ENCODE results near the gene PGLYRP1.

PGLYRP1 gene

DNA sequence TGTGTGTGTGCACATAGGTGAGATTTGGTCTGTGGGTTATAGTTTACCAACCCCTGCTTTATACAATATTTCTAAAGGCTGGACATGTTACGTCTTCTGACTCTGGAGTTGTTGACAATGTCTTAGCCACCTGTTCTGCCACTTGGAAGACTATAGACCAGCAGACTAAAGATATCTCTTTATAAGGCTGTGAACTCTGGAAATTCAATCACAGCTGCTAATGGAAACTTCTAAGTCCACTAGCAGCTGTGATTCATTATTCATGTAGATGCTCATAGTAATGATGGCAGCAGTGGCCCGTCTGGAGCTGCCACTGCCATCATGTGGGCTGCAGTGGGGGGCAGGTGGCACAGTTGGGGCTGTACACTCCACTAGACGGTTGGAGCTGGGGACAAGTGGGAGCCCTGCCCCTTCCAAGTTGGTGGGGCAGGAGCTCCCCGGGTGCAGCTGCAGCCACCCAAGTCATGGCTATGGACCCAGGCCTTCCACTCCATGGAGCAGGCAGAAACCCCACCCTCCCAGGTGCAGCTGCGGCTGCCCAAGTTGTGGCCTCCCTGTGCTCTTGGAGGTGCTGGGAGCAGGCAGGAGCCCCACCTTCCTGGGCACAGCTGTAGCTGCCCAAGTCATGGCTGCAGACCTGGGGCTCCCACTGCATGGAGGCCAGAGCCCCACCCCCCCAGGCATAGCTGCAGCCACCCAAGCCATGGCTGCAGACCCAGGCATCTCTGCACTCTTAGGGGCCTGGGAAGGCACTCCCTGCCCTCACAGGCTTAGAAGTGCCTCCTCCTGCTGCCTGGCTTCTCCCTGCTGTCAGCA lies 9.1 kb upstream of the PGLYRP1 start:
- DNase-seq: no peak

DNA sequence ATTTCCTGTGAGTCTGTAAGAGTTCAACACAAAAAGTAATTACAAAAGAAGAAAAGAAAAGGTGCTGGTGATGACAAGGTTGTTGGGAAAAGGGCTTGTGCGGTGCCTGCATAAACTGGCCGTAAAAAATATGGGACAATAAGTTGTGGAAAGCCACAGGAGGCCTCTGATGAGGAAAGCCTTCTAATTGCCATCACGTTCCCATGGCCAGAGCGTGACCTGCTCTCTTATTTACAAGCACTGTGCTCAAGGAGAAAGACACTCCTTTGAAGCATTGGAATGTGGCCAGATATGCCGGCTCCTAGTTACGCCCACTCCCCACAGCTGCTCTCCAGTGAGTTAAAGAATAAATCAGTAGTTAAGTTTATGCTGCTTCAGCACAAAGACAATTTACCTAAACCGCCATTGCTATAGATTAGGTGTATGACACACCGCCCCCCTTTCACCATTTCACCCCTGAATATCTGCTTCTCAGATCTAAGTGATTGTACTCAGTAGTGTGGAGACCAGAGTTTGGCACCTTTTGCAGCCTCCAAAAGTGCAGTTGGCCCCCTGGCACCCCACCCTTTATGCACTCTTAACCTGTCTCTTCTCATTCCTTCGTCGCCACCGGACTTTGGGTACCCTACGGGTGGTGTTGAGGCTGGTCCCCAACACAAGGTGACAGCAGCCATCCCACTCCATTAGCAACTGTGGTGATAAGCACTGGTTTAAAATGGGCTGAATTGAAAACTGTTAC lies 8.1 kb upstream of the PGLYRP1 start:
- DNase-seq: no peak

DNA sequence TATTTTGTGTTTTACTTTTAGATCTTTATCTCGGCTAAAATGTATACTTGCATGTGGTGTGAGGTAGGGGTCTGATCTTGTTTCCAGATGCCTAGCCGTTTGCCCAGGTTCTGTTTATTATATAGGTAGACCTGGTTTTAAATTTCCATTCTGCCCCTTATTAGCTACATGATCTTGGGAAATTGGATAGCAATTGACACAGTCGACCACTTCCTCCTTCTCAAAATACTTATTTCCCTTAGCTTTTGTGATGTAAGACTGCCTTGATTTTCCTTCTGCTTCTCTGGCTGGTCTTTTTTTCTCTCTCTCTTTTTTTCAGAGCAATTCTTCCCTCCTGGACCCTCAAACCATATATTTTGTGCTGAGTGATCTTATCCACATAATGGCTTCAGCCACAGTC lies 3.0 kb upstream of the PGLYRP1 start:
- DNase-seq: no peak

DNA sequence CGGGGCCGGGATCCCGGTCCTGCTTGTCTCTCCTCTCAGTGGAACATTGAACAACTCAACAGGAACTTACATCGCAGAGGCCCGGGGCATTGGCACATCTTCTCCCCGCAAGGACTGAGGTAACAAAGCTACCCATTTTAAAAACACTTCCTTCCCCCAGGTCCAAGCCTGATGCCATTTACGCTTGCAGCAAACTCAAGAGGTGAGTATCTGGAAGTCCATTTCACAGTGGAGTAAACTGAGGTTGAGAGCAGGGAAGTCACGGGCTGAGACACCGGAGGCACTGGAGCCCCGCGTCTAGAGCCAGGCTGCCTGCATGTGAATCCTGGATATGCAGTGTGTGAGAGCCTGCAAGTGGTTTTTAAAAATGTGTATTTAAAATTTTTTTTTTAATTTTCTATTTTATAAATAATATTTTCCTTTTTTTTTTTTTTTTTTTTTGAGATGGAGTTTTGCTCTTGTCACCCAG lies 492 bp upstream of the PGLYRP1 start:
- DNase-seq: no peak

DNA sequence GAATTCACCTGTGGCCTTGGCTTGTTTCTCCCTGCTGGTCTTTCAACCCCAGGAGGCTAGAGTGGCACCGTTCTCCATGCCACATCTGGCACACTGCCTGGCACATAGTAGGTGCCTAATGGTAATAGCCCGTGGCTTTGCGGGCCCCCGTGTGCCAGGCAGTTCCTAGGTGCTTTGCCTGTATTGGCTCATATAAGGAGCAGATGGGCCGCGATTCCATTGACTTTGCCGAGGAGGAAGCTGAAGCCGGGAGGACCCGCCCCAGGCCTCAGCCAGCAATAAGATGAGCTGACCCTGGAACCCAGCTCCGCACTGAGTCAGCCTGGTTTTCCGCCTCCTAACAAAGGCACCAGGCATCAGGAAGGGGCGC lies 807 bp downstream of the PGLYRP1 start:
- DNase-seq: no peak

DNA sequence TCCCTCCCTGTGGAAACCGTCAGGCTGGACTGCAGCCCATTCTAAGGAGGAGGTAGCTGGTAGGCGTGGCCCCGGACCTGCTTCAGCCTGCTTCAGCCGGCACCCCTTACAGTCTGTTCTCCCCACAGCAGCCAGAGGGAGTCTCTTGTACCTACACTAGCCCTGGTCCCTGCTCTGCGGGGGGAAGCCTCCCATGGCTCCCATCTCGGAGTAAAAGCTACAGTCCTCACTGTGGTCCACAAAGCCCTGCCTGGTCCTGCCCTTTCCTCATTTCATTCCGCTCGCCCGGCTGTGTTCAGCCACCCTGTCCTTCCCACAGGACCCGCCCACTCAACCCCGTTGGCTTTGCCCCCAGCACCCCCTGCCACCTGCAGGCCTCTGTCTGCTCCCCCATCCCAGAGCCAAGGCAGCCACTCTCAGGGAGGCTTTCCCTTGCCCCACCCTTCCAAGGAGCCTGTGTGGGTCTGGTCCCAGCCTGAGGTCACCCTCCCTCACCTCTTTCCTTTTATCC lies 1.3 kb downstream of the PGLYRP1 start:
- DNase-seq: no peak

DNA sequence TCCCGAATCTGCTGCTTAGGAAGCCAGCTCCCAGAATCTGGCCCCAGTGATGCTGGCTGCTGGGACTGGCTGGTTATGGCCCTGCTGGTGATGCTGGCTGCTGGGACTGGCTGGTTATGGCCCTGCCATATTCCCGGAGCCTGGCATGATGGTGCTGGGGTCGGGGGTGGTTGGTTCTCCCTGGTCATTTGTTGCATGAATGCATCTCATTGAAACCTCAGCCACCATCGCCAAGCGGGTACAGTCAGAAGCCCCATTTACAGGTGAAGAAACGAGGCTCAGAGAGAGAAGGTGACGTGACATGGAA lies 2.1 kb downstream of the PGLYRP1 start:
- no peak for DNase-seq

DNA sequence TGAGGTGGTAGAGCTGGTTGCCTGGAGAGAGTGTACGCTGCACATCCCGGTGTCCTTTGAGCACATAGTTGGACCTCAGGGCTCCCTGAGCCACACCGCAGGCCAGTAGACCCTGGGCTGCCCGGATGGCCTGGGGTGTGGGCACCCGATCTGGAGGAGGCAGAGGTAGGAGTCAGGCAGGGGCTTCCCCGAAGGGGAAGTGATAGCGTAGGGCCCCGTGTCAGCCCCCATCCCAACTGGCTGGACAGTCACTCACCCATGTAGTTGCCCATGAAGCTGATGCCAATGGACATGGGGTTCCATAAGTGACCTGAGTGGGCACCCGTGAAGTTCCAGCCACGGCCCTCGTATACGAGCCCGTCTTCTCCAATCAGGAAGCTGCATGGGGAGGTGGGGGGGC lies 3.6 kb downstream of the PGLYRP1 start:
- no peak for DNase-seq

DNA sequence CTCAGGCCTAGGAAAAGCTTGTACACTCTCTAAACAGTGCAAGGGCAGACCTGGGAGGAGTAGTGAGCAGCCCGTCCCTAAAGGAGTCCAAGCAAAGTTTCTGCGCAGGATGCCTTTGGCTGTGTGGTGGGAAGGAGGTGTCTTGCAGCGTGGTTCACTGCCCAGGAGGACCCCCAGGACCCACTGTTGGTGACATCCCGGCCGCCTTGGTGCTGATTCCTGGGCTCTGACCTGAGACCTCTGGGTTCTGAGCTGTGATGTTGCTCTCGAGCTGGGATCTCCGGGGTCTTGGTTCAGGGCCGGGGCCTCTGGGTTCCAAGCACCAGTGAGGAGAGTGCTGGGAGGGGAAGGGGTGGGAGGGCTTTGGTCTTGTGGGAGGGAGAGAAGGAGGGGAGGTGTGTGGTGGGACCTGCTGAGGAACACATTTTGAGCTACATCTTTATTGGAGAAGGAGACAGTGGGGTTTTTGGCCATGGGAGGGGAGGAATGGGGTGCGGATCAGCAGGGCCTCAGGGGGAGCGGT lies 4.1 kb downstream of the PGLYRP1 start:
- DNase-seq: no peak

DNA sequence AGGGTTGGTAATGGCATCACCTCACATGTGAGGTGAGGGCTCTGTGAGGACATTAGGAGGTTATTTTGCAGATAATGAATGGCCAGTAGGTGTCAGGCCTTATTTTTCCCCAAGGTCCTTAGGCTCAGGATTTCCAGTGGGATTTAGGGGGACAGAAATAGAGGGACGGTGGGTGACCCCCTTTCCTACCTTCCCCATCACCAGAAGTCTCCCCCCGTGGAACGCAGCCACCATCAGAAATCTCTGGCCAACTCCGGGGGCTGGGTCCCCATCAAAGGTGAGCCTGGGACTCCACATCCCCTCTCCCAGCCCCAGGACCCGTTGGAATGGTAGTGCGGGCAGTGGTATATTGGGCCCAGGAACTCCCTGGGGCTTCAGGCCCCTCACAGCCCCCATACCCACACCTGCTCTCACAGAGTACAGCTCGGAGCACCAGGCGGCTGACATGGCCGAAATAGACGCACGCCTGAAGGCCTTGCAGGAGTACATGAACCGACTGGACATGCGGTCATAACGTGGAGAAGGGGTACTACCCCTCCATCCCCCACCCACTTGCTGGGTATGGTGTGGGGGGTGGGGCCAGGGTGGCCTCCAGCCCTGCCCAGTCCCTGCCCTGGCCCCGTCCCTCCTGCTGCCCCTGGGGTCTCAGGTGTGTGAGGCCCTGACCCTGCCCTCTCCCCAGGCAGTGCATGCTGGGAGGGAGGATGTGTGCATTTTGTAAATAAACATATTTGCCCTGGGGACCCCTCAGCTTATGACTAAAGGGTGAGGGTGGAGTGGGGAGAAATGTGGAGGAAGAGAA lies 4.8 kb downstream of the PGLYRP1 start:
- no peak for DNase-seq

DNA sequence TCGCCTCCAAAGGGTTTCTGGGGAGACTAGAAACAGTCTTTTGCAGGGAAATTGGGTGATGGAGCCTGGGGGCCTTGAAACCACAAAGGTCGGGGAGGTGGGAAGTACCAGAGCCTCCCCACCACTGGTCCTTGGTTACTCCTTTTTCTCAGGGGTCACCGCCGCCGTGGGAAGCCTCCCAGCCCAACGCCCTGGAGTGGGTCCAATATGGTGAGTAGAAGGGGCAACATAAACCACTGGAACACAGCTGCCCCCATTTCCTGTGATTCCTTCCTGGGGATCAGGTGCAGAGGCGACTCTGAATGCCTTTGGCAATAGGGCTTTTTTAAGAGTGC lies 5.8 kb downstream of the PGLYRP1 start:
- no peak for DNase-seq

DNA sequence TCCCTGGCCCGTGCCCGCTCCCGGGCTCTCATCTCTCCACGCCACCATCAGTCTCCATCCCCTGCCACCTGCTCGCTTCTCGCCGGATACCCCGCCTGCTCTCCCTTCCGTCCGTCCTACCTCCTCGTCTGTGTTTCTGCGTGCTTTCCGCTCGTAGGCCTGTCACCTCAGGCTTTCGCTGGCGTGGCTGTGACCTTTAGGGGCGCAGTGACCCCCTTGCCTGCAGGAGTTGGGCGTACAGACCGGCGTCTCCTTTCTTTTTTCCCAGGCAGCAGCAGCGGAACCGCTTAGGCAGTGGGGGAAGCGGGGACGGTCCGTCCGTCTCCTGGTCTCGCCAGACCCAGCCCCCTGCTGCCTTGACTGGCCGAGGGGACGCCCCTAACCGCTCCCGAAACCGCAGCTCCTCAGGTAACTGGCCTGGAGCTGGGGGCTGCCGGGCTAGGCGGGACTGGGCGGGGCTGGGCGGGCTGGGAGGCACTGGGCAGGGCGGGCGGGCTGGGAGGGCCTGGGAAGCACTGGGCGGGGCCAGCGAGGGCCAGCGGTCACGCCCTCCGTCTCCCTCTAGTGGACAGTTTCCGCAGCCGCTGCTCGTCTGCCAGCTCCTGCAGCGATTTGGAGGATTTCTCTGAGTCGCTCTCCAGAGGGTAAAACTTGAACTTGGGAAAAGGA lies 6.3 kb downstream of the PGLYRP1 start:
- peak; percentile 83 for DNase-seq

DNA sequence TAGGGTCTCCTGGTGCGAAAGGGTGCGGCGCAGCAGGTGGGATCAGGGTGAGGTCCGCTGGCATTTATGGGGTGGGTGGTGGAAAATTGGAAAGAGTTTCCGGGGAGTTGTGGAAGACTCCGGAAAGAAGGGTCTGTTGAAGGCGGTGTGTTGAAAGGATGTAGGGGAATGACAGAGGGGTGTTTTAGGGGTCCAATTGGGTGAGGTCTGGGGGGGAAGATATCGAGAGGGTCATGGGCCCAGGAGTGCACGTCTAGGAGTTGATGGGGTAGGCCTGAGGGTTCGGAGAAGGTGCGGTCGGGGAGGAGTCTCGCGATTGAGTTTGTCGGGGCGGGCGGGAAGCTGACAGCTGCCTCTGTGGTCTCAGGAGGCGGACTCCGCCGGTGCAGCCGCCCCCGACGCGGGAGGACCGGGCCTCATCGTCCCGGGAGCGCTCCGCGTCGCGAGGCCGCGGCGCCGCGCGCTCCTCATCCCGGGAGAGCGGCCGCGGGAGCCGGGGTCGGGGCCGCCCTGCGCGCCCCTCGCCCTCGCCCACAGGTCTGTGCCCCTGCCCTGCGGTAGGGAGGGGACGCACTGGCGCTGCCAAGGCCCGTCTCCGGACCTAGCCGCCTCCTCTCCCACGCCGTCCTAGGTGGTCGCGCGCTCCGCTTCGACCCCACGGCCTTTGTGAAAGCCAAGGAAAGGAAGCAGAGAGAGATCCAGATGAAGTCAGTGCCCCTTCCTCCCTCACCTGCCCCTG lies 7.0 kb downstream of the PGLYRP1 start:
- no peak for DNase-seq

DNA sequence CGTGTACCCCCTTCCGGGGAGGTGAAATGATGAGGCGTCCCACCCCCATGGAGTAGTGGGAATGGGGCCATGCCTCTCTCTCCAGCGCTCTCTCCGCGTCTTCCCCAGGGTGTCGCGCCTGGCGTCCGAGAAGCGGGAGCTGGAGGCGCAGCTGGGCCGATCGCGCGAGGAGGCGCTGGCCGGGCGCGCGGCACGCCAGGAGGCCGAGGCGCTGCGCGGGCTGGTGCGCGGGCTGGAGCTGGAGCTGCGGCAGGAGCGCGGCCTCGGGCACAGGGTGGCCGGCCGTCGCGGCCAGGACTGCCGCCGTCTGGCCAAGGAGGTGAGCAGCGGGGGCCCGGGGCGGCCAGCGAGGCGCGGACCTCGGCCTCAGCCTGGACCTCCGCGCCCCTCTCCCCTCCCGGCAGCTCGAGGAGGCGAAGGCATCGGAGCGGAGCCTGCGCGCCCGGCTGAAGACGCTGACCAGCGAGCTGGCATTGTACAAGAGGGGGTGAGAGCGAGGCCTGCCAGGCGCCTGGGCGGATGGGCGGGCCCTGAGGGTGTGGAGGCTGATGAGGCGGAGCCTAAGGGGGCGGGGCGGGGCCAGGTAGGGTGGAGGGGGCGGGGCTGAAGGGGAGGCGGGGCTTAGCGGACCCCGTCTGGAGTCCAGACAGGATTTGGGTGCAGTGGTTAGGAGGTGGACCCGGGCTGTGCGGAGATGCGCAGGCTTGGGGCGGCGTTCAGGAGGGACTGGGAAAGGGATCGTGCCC lies 7.7 kb downstream of the PGLYRP1 start:
- DNase-seq: peak; percentile 79

DNA sequence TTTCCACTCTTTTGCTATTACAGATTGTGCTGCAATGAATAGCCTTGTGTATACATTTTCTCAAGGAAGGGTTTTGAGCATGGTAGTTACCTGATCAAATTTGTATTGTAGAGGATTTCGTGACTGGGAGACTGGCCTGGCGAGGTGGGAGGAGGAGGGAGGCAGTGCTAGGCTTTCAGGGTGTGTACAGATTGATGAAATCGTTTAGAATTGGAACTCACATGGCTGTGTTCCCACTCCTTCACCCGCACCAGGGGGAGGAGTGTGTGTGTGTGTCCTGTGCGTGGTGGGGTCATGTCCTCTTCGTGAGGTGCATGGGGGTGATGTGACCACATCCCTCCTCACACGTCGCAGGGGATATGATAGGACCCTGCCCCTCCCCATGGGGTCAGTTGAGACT lies 8.3 kb downstream of the PGLYRP1 start:
- no peak for DNase-seq

DNA sequence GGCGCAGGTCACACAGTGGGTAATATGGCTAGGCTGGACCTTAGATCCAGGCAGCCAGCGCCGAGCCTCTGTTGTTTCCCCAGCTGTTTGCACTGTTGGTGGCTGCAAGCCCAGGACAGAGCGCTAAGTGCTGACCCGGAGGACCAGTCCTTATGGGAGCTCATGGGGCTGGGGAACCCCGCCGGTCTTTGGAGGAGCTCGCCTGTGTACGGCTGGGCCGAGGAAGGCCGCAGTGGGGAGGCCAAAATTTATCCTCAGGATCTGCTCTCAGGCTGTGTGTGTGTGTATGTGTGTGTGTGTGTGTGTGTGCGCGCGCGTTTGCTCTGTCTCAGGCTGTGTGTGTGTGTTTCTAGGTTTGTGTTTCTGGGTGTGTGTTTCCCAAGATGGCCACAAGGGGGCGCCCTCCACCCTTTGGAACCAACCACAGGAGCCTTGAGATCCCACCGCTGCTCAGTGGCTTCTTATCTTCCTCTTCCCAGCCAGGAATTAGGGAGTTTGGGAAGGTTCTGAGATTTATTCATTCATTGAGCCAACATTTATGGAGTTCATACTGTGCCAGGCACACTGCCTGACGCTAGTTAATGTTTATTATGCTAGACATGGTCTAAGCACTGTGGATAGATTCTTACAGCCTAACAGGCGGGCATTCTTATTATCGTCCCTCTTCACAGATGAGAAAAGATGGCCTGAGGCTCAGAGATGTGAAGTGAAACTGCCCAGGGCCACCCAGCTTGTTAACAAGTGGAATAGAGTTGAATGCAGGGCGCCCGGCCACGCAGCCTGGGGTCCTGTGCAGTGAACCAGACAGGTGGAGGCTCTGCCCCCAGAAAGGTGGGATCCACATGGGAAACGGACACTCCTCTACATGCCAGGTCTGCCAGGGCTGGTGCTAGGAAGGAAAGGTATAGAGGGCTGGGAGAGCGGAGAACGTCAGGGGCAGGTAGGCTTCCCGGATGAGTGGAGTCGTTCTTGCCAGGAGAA lies 13.0 kb downstream of the PGLYRP1 start:
- peak; percentile 13 for DNase-seq

DNA sequence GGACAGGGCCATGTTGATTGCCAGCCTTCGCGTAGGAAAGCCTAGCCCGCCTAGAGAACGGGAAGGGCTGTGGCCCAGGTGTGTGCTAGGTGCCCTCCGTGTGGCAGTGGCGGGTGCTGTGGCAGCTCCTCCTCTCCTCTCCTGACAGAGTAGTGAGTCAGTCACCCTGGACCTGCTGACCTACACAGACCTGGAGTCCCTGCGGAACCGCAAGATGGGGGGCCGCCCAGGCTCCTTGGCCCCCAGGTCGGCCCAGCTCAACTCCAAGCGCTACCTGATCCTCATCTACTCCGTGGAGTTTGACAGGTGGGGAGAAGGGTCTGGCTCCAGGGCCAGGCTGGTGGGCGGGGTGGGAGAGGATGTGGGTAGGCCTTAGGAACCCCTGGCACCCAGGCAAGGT lies 16.4 kb downstream of the PGLYRP1 start:
- no peak for DNase-seq

DNA sequence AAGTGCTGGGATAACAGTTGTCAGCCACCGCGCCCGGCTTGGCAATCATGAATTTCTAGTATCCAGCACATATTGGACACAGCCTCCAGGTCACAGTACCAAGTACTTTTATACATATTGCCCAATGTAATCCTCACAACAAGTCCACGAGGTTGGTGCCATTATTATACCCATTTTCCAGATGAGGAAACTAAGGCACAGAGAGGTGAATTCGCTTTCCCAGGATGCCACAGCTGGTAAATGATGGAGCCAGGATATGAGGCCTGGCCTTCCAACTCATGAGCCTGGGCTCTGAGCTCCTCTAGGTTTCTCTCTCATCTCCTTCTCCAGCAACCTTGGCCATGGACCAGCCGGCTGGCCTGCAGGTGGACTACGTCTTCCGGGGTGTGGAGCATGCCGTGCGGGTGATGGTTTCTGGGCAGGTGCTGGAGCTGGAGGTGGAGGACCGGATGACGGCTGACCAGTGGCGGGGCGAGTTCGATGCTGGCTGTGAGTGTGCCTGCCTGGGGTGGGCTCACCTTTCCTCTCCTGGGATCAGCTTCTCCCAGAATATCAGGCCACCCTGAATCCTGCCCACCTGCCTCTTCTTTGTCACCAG lies 20.1 kb downstream of the PGLYRP1 start:
- no peak for DNase-seq

DNA sequence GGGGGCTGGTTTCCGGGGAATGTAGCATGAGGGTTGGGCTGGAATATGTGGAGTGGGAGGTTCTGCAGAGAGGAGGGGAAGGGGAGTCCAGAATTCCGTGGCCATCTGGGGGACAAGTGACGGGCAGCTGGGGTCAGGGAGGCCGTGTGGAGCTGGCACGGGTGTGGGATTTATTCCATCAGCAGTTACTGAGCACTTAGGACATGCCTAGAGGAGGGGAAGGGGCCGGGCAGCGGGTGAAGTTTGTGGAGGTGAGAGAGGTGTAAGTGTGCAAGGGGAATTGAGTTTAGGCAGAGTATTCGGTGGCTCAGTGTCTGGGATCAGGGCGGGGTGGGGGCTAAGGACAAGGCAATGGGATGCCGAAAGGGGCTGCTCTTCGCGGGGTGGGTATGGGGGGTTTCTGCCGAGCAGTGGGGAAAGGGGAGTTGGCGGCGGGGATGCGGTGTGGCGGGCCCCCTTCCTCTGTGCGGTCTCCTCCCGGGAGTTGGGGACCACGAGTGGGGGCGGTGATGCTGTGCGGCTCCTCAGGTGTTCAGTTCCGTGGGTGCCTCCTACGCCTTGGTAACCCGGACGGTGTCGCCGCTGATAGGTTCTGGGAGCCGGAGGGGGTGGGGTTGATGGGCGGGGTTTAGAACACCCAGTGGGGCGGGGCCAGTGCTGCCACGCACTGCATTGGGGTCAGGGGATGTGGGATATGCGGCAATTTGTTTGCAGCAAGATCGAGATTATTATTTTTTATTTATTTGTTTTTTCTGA lies 22.2 kb downstream of the PGLYRP1 start:
- DNase-seq: peak; percentile 77
